ENCODE data around the gene PCARE. TPM values are rescaled to one million over a fixed set of nuclear protein-coding genes. Genes with fewer than 3 reads are reported as not detected.
A peak's percentile ranks its signal among the peaks of the same experiment; 100 is the strongest.

PCARE gene
- polyA plus RNA-seq: not detected

DNA sequence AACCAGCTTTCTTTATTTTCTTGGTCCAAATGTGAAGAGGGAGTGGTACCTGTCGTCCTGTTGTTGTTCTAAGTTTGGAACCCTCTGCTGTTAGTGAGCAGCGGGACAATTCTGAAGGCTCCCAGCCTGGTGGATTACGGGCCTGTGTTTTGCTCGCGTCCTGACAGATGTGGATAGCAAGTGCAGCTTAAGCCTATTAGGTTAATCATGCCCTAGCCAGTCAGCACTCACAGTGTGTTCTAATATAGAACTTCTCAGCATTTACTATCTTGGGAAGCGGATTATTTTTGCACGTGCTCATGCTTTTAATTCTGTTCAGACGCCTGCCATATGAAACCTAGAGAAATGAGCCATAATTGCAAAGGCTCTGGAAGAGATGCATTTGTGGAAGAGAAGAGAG is at the start of gene PCARE:
PCARE (minus strand) TSS at position 113 of the 400 bp plus-strand sequence. CDS start 262 bp downstream, outside the sequence.
- Mint-ChIP-seq H3K4me1 (peaks cover 0 to 1% (median 0%) of the 10 kb centered on the region in 3 donors), H3K27me3 (no peaks in the 10 kb centered on the region), H3K9me3 (peaks cover 0 to 9% (median 2%) of the 10 kb centered on the region in 3 donors), H3K27ac (no peak within 1 kb of the TSS), H3K36me3 (peaks cover 1% of the 10 kb centered on the region), H3K4me3 (no peak within 1 kb of the TSS)

DNA sequence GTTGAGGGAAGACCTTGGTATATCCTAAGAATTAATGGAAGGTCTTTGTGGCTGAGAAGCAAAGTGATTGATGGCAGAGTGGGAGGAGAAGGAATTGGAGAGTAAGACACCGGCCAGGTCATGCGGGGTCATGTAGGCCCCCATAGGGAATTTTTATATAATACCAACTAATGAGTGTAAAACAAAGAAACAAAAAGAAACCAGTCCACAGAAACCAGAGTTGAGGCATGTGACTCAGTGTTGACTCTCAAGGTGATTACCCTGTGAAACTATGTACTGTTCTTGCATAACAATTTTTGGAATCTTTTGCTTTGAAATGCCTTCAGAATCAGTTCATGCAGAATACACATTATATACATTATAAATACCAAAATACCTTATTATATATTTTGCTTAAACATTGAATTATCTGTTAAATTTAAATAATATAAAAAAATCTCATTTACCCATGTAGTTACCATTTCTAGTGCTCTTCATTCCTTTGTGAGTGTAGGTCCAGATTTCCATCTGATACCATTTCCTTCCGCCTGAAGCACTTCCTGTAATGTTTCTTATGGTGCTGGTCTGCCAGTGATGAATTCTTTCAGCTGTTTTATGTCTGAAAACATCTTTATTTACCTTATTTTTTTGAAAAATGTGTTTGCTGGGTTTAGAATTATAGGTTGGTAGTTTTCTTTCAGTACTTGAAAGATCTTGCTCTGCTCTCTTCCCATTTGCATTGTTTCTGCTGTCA is 49.5 kb upstream of the PCARE start:
- Mint-ChIP-seq H3K27me3 (no peaks in the 10 kb centered on the region), H3K36me3 (peaks cover 19% of the 10 kb centered on the region), H3K9me3 (peaks cover 4 to 16% (median 9%) of the 10 kb centered on the region in 3 donors), H3K4me3 (no peak overlapping the region), H3K4me1 (peaks cover 4 to 8% (median 4%) of the 10 kb centered on the region in 3 donors), H3K27ac (peak overlapping the region in 1 of 3 donors; percentile 27)

DNA sequence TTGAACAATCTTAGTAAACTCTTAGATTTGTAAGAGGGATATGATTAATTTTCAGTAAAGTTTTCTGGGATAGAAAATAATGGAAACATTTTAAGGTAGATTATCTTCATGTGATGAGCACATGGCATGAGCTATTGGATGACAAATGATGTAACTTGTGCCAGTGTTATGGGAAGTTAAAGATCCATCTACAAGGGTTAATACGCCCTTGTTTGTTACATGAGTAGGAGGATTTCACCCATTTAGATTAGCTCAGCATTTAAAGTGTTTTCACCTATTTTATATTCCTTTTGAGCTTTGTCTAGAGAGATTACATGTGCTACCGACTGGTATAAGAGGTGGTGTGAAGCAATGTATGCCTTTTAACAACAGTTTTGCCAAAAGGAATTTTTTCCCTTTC is 46.5 kb upstream of the PCARE start:
- H3K4me1 Mint-ChIP-seq: peaks cover 13 to 19% (median 15%) of the 10 kb centered on the region in 3 donors
- H3K36me3 Mint-ChIP-seq: peaks cover 16% of the 10 kb centered on the region
- H3K4me3 Mint-ChIP-seq: no peak overlapping the region
- H3K27me3 Mint-ChIP-seq: no peaks in the 10 kb centered on the region
- peaks cover 4 to 16% (median 9%) of the 10 kb centered on the region in 3 donors for H3K9me3 Mint-ChIP-seq
- H3K27ac Mint-ChIP-seq: no peak overlapping the region

DNA sequence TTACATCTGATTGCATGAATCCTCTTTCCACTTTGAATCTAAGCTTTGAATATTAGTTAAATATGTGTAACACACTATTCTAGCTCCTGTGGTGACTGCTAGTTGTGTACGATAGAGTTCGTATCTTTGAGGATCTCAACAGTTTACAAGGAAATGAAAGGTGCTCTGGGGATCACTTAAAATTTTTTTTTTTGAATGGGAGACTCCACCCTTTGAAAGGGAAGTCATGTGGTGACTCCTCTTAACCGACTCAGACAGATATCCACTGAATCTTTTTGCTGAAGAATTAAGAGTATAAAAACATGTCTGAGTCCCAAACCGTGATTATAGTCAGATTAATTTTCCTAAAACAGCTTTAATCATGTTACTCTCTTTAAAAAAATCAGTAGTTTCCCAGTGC is 44.9 kb upstream of the PCARE start:
- H3K36me3 Mint-ChIP-seq: peaks cover 11% of the 10 kb centered on the region
- peaks cover 19 to 22% (median 20%) of the 10 kb centered on the region in 3 donors for H3K4me1 Mint-ChIP-seq
- H3K9me3 Mint-ChIP-seq: peaks cover 4 to 10% (median 8%) of the 10 kb centered on the region in 3 donors
- peaks cover 3% of the 10 kb centered on the region for H3K27me3 Mint-ChIP-seq
- H3K4me3 Mint-ChIP-seq: no peak overlapping the region
- peak overlapping the region in 2 of 3 donors; percentile 3 to 11 for H3K27ac Mint-ChIP-seq

DNA sequence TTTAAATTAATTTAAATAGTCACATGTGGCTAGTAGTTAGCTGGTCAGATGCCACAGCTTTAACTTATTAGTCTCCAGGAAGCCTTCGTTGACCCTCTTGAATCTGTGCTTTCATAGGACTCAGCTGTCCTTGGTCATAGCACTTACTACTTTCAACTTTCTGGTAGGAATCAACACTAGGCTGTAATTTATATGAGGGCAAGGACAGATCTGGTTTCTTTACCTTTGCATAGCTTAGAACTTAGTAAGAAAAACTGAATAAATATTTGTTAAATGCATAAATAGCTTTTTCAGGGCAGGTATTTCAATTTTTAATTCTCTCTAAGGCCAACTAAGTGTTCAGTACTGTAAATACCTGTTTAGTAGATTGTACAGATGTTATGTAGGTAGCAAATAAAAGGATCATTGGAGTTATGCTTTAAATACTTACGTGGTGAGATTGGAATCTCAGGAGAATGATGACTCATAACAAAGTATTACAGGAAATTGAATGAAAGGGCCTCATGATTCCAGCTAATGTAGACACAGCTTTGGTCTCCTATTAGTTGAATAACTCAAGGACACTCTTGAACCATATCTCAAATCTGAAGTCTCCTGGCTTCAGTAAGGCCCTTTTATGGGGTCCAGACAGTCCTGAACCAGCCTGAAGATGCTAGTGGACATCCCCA is 43.4 kb upstream of the PCARE start:
- no peaks in the 10 kb centered on the region for H3K9me3 Mint-ChIP-seq
- peaks cover 3% of the 10 kb centered on the region for H3K27me3 Mint-ChIP-seq
- peak overlapping the region in 3 of 4 donors; percentile 8 to 46 (median 11) for H3K4me3 Mint-ChIP-seq
- peaks cover 23 to 30% (median 24%) of the 10 kb centered on the region in 3 donors for H3K4me1 Mint-ChIP-seq
- H3K27ac Mint-ChIP-seq: no peak overlapping the region
- H3K36me3 Mint-ChIP-seq: peaks cover 4% of the 10 kb centered on the region

DNA sequence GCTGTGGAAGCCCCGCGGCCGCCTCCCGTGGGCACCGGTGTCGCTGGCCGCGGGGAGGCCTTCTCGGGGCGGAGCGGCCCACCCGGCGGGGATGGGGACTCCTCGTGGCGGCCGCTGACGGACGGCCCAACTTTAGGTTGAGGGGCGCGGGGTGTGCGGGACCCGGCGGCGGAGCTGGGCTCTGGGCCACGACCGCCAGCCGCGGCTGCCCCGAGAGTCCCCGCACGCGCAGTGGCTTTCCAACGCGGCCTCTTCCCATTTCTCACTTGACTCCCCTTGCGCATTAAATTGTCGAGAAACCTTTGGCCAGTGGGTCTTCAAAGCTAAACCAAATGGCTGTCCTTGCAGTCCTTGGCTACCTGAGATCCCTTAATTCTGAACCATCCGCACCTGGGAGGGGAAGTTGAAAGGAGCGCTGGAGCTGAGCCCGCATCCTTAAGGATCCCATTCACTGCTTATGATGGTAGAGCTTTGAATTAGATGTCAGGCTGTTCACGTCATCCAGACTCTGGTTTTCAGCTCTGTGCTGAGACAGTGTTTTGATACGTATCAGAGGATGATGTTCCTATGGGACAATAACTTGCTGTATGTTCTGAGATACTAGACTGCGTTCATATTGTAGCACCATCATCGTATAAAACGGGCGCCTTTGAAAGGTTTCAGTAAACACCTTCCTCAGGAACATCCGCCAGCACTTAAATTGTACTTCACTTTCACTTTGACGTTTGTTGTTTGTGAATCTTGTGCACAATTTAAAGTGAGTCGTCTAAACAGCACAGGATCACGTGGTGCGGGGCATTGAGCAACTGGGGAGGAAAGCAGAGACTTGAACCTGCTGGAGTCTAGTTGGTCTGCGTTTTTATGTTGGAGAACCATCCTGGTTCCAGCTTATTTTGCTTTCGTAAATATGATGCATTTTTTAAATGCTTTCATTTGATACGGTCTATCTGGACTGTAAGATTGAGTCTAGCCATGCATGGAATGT is 41.8 kb upstream of the PCARE start:
- Mint-ChIP-seq H3K4me1 (peaks cover 23 to 30% (median 24%) of the 10 kb centered on the region in 3 donors), H3K27me3 (peaks cover 3% of the 10 kb centered on the region), H3K27ac (peak overlapping the region; percentile 81 to 98 (median 93)), H3K4me3 (peak overlapping the region; percentile 89 to 97 (median 94)), H3K36me3 (no peaks in the 10 kb centered on the region), H3K9me3 (no peaks in the 10 kb centered on the region)

DNA sequence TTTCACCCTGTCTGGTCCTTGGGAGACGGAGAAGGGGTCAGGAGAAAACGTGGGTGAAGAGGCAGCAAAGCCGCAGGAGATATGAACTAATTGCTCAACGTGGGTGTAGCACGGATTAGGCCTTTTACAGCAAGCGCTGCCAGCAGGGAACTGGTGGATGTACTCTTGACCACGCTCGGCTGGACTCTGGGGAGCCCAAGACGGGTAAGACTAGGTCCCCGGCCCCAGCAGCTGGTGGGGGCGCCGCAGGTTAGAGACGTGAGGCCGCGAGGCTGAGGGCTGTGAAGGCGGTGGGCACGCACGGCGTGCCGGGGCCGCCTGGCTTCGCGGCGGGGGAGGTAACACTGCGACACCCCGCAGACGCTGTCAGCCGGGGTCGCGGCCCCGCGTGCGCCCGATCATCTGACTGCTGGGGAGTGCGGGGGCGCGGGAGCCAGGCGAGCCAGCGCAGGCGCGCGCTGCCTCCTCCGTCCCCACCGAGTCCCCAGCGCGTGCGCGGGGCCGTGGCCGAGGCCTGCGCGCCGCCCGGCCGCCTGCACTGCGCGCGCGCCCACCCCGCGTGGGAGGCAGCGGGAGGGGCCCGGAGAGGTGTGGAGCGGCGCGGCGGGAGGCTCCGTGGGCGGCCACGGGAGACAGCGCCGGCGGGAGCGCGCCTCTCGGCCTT is 40.8 kb upstream of the PCARE start, which contains the start of gene CLIP4:
CLIP4 (plus strand) TSS at position 470 of the 664 bp plus-strand sequence. CDS start 5,974 bp downstream, outside the sequence.
- Mint-ChIP-seq H3K36me3 (peaks cover 2% of the 10 kb centered on the region), H3K4me1 (peaks cover 21 to 30% (median 23%) of the 10 kb centered on the region in 3 donors), H3K4me3 (peak within 1 kb of the TSS; percentile 93 to 97 (median 96))

DNA sequence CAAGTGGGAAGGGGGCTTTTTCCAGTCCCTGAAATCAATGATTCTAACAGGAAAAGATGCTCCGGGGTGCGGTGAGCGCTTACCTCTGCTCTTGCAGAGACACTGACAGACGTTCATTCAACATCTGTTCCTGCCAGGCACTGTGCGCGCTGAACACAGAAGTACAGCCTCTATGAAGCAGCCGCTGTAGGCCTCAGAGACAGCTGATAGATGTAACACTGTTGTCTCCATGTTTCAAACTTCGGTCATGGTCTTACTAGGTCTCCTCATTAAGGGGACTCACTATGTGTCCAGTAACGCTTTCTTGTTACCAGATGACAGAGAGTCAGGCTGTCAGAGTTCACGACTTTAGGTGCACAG is 40.2 kb upstream of the PCARE start:
- H3K36me3 Mint-ChIP-seq: peaks cover 2% of the 10 kb centered on the region
- H3K27ac Mint-ChIP-seq: peak overlapping the region; percentile 24 to 92 (median 65)
- H3K9me3 Mint-ChIP-seq: no peaks in the 10 kb centered on the region
- peaks cover 5% of the 10 kb centered on the region for H3K27me3 Mint-ChIP-seq
- peaks cover 17 to 31% (median 26%) of the 10 kb centered on the region in 3 donors for H3K4me1 Mint-ChIP-seq
- peak overlapping the region; percentile 81 to 97 (median 92) for H3K4me3 Mint-ChIP-seq

More for the DNA sequence above, 40.8 kb upstream of the PCARE start, which contains the start of gene CLIP4:
- H3K27ac Mint-ChIP-seq: peak within 1 kb of the TSS; percentile 81 to 98 (median 93)
- no peaks in the 10 kb centered on the region for H3K9me3 Mint-ChIP-seq
- H3K27me3 Mint-ChIP-seq: peaks cover 3% of the 10 kb centered on the region

DNA sequence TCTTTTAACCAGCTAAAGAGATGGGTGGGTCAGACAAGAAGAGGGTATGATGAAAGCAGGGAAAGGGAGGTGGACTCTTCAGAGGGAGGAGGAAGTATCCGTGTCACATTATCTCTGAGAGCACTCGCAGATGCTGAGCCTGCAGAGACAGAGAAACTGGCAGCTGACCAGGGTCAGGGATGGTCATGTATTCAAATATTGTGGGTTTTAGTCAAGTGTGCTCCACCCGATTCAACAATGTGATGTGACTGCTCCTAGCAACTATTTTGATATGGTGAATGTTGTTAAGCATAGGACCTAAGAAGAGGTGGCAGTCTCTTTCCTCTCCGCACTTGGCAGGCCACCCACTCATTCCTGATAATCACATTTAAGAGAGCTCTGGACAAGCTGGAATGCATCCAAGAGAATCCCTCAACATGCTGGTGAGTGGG is 39.6 kb upstream of the PCARE start:
- Mint-ChIP-seq H3K36me3 (peaks cover 2% of the 10 kb centered on the region), H3K4me1 (peaks cover 17 to 30% (median 25%) of the 10 kb centered on the region in 3 donors), H3K27ac (peak overlapping the region; percentile 24 to 65 (median 25)), H3K27me3 (peaks cover 7% of the 10 kb centered on the region), H3K9me3 (no peaks in the 10 kb centered on the region), H3K4me3 (peak overlapping the region; percentile 13 to 94 (median 85))

DNA sequence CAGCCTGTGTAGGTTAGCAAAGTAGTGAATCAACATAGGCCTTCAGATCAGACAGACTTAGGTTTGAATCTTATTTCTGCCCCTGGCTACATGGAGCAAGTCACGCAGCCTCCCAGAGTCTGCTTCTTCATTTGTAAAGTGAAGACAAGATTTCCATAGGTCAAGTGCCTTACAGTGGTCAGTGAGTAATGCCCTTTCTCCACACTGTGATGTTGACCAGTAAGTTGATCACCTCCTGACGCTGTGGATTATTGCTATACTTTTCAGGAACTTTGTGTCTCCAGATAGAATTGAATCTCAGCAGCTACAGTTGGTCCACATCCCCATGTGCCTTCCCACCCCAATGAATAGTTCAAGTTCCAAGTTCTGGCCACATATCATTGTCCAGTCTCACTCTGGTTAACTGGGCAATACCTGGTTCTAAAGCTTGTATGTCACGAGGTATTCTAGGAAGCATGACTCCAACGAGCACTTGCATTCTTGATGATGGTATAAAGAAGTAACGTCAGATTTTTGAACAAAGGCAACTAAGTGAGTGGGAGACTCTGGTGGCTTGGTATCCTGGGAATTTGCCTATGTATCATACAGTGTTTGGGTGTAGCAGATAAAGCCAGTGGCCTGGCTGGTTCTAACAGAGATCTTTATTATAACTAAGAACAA is 38.8 kb upstream of the PCARE start:
- Mint-ChIP-seq H3K27me3 (peaks cover 7% of the 10 kb centered on the region), H3K36me3 (peaks cover 2% of the 10 kb centered on the region), H3K4me3 (peak overlapping the region in 1 of 4 donors; percentile 81), H3K4me1 (peaks cover 17 to 27% (median 23%) of the 10 kb centered on the region in 3 donors), H3K27ac (peak overlapping the region in 2 of 3 donors; percentile 24 to 65), H3K9me3 (no peaks in the 10 kb centered on the region)

DNA sequence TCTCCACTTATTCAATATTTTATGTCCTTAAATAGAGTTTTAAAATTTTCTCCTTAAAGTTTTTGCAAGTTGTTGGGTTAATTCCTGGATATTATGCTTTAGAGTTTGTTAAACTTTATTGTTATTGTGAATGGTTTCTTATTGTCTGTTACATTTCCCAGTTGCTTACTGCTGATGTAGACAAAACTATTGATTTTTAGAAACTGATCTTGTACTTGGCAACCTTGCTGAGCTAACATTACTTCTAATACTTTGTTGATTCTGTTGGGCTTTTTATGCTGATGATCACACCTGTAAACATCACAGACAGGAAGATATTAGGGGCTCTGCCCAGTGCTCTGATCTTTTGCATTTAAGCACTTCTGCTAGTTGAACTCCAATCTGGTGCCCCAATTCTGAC is 38.1 kb upstream of the PCARE start:
- Mint-ChIP-seq H3K4me3 (peak overlapping the region in 1 of 4 donors; percentile 81), H3K4me1 (peaks cover 17 to 24% (median 23%) of the 10 kb centered on the region in 3 donors), H3K9me3 (no peaks in the 10 kb centered on the region), H3K27ac (no peak overlapping the region), H3K27me3 (peaks cover 7% of the 10 kb centered on the region), H3K36me3 (peaks cover 2% of the 10 kb centered on the region)

DNA sequence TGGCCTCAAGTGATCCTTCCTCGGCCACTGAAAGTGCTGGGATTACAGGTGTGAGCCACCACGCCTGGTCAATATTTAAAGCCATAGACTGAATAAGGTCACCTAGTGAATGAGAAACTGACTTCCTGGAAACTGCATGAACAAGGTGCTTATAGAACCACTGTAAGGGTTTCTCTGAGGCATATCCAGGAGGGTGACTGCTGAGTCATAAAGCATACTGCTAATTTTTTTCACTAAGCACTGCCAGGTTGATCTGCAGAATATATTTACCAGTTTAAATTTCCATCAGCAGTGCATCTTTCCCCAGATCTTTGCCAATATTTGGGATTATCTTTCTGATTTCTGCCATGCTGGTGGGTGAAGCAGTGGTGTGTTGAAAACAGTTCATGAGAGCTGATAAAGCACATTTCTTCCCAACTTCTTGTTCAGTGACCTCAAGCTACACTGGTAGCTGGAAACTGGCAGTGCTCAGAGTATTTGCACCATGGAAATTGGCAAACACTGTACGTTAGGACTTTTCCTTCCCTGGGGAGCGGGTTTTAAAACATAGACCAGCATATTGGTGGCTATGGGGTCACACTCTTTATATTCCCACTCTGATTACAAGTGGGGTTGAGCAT is 36.7 kb upstream of the PCARE start:
- H3K27me3 Mint-ChIP-seq: peaks cover 7% of the 10 kb centered on the region
- H3K4me3 Mint-ChIP-seq: peak overlapping the region in 1 of 4 donors; percentile 38
- no peak overlapping the region for H3K27ac Mint-ChIP-seq
- H3K4me1 Mint-ChIP-seq: peaks cover 5 to 17% (median 15%) of the 10 kb centered on the region in 3 donors
- H3K36me3 Mint-ChIP-seq: peaks cover 2% of the 10 kb centered on the region
- H3K9me3 Mint-ChIP-seq: no peaks in the 10 kb centered on the region

DNA sequence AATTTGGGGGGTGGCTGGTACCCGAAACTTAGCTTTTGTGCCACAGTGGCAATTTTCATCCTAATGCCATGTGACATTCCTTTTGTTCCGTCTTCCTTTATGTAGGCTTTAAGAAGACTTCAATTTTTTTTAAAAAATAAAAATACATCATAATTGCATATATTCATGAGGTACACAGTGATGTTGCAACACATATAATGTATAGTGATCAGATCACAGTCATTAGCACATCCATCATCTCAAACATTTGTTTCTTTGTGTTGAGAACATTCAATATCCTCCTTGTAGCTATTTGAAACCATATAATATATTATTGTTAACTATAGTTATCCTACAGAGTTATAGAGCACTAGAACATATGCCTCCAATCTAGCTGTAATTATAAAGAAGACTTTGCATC is 34.9 kb upstream of the PCARE start:
- peaks cover 3% of the 10 kb centered on the region for H3K27me3 Mint-ChIP-seq
- peaks cover 5 to 10% (median 8%) of the 10 kb centered on the region in 3 donors for H3K4me1 Mint-ChIP-seq
- H3K9me3 Mint-ChIP-seq: no peaks in the 10 kb centered on the region
- no peak overlapping the region for H3K27ac Mint-ChIP-seq
- H3K4me3 Mint-ChIP-seq: peak overlapping the region in 1 of 4 donors; percentile 65
- peaks cover 2% of the 10 kb centered on the region for H3K36me3 Mint-ChIP-seq
